Myocyte (in vitro differentiated cells): ENCODE measurements around the gene TPSAB1. TPM values are rescaled to one million over a fixed set of nuclear protein-coding genes. Genes with fewer than 3 reads are reported as not detected.
A peak's percentile ranks its signal among the peaks of the same experiment; 100 is the strongest.
"Not testable (repeated sequence)": the region's sequence is repeated elsewhere in the genome, so short reads cannot be mapped to it uniquely, and the experiment has no call there.

ENCODE experiments used
- DNase-seq: peaks from one replicate; pipeline ENCODE4 v3.0.0-alpha.2; 2012; ENCODE audit warnings: low read depth
- total RNA-seq: library from RNA; depleted of rRNA; stranded (reverse); fragments of >200 nt; gene quantifications from 2 replicates; pipeline ENCODE4 v1.2.3, GENCODE V29; 2014

TPSAB1 gene
- total RNA-seq, 1 donor from 2014 or later = not detected

GRCh38 chr16:1244881-1245280 is 4.4 kb downstream of the TPSAB1 start:
- DNase-seq = peak; percentile 3

- DNase-seq = no peak
Observed at GRCh38 chr16:1245452-1246020, 5.0 kb downstream of the TPSAB1 start.

GRCh38 chr16:1247903-1248537 is 7.5 kb downstream of the TPSAB1 start:
- not testable (repeated sequence) for DNase-seq

- not testable (repeated sequence) for DNase-seq
Observed at GRCh38 chr16:1249031-1249755, 8.7 kb downstream of the TPSAB1 start.

- not testable (repeated sequence) for DNase-seq
Observed at GRCh38 chr16:1253701-1254364, 13.3 kb downstream of the TPSAB1 start.

- DNase-seq = not testable (repeated sequence)
Observed at GRCh38 chr16:1254821-1255220, 14.3 kb downstream of the TPSAB1 start.

GRCh38 chr16:1255276-1256122 is 15.0 kb downstream of the TPSAB1 start, which contains the start of gene TPSD1:
Gene TPSD1, plus strand, starts transcription at chr16:1256069. Its CDS starts 212 bp downstream, at chr16:1256281.
- not testable (repeated sequence) for DNase-seq

- not testable (repeated sequence) for DNase-seq
Observed at GRCh38 chr16:1256296-1256873, 15.9 kb downstream of the TPSAB1 start.

GRCh38 chr16:1256874-1257322 is 16.4 kb downstream of the TPSAB1 start:
- DNase-seq = no peak

GRCh38 chr16:1257561-1258224 is 17.2 kb downstream of the TPSAB1 start:
- DNase-seq = no peak

GRCh38 chr16:1258225-1258600 is 17.7 kb downstream of the TPSAB1 start:
- DNase-seq = no peak

- no peak for DNase-seq
Observed at GRCh38 chr16:1258906-1259759, 18.6 kb downstream of the TPSAB1 start.

GRCh38 chr16:1259760-1260068 is 19.2 kb downstream of the TPSAB1 start:
- DNase-seq = no peak

- DNase-seq = no peak
Observed at GRCh38 chr16:1260101-1260680, 19.7 kb downstream of the TPSAB1 start.

GRCh38 chr16:1261131-1261892 is 20.8 kb downstream of the TPSAB1 start:
- no peak for DNase-seq

GRCh38 chr16:1262210-1262845 is 21.8 kb downstream of the TPSAB1 start:
- DNase-seq = no peak

- no peak for DNase-seq
Observed at GRCh38 chr16:1262846-1263221, 22.3 kb downstream of the TPSAB1 start.
